HG03139 (cell line): ENCODE data around the gene LSM12.
"Not testable (repeated sequence)": the region's sequence is repeated elsewhere in the genome, so short reads cannot be mapped to it uniquely, and the experiment has no call there.

Source experiments
- ATAC-seq: cut with Tn5 transposase; IDR thresholded peaks from one replicate; pipeline ENCODE4 v1.9.1; 2021; ENCODE audit not compliant: unreplicated experiment

LSM12 gene

GRCh38 chr17:44066204-44066930, at the start of gene LSM12:
TSS of gene LSM12 (minus strand) at chr17:44066671. CDS start at chr17:44066587, 84 bp downstream.
- ATAC-seq = peak; percentile 48

GRCh38 chr17:44115585-44116415, 49.3 kb upstream of the LSM12 start:
- ATAC-seq = no peak

GRCh38 chr17:44113868-44114840, 47.7 kb upstream of the LSM12 start:
- ATAC-seq = no peak

- no peak for ATAC-seq
Measured at GRCh38 chr17:44113382-44113781, 46.9 kb upstream of the LSM12 start.

- ATAC-seq = no peak
Measured at GRCh38 chr17:44112284-44113280, 46.1 kb upstream of the LSM12 start.

- no peak for ATAC-seq
Measured at GRCh38 chr17:44111777-44112176, 45.3 kb upstream of the LSM12 start.

- no peak for ATAC-seq
Measured at GRCh38 chr17:44110823-44111633, 44.6 kb upstream of the LSM12 start.

GRCh38 chr17:44110011-44110686, 43.7 kb upstream of the LSM12 start:
- ATAC-seq = no peak

- no peak for ATAC-seq
Measured at GRCh38 chr17:44109312-44109630, 42.8 kb upstream of the LSM12 start.

GRCh38 chr17:44108440-44109311, 42.2 kb upstream of the LSM12 start:
- no peak for ATAC-seq

- ATAC-seq = no peak
Measured at GRCh38 chr17:44106801-44107200, 40.3 kb upstream of the LSM12 start.

- no peak for ATAC-seq
Measured at GRCh38 chr17:44105941-44106340, 39.5 kb upstream of the LSM12 start.

- no peak for ATAC-seq
Measured at GRCh38 chr17:44105483-44105882, 39.0 kb upstream of the LSM12 start.

GRCh38 chr17:44102849-44103622, 36.6 kb upstream of the LSM12 start:
- no peak for ATAC-seq

- not testable (repeated sequence) for ATAC-seq
Measured at GRCh38 chr17:44101858-44102257, 35.4 kb upstream of the LSM12 start.

- no peak for ATAC-seq
Measured at GRCh38 chr17:44097110-44097958, 30.9 kb upstream of the LSM12 start.
